ENCODE results near the gene TSPAN7. TPM values are rescaled to one million over a fixed set of nuclear protein-coding genes. Genes with fewer than 3 reads are reported as not detected.

Gene TSPAN7
- total and polyA plus RNA-seq, 9 of the 15 experiments (the other 6 are each of a cell fraction or from before 2014, with no cell fraction given): 0.07 to 0.29 (median 0.12) TPM; not detected in 1

DNA sequence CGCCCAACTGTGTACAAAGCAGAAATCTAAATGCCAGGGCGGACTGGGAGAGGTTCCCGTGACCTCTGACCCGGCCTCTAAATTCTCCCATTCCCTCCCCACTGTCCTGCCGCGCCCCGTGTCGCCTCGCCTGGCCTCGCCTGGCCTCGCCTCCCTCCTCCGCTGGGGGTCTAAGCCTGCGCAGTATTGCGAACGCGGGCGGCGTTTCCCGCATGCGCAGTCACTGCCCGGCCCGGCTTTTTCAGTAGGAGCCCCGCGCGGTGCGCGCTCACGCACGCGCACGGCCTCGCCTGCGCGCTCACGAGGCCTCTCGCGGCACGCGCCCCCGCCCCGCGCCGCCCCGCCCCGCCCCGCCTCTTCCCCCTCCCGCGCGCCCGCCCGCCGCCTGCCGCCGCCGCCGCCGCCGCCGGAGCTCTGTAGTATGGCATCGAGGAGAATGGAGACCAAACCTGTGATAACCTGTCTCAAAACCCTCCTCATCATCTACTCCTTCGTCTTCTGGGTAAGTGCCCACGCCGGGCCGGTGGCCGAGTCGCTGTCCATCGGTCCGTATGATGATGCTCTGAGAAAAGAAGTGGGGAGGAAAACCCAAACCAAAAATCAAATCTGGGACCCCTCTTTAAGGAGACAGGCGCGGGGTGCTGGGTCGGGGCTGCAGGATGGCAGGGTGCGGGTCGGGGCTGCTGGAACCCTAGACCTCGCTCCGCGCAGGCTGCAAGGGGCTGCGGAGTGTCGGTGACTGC, at the start of gene TSPAN7 (continued):
- TF ChIP-seq, protein P1, sequence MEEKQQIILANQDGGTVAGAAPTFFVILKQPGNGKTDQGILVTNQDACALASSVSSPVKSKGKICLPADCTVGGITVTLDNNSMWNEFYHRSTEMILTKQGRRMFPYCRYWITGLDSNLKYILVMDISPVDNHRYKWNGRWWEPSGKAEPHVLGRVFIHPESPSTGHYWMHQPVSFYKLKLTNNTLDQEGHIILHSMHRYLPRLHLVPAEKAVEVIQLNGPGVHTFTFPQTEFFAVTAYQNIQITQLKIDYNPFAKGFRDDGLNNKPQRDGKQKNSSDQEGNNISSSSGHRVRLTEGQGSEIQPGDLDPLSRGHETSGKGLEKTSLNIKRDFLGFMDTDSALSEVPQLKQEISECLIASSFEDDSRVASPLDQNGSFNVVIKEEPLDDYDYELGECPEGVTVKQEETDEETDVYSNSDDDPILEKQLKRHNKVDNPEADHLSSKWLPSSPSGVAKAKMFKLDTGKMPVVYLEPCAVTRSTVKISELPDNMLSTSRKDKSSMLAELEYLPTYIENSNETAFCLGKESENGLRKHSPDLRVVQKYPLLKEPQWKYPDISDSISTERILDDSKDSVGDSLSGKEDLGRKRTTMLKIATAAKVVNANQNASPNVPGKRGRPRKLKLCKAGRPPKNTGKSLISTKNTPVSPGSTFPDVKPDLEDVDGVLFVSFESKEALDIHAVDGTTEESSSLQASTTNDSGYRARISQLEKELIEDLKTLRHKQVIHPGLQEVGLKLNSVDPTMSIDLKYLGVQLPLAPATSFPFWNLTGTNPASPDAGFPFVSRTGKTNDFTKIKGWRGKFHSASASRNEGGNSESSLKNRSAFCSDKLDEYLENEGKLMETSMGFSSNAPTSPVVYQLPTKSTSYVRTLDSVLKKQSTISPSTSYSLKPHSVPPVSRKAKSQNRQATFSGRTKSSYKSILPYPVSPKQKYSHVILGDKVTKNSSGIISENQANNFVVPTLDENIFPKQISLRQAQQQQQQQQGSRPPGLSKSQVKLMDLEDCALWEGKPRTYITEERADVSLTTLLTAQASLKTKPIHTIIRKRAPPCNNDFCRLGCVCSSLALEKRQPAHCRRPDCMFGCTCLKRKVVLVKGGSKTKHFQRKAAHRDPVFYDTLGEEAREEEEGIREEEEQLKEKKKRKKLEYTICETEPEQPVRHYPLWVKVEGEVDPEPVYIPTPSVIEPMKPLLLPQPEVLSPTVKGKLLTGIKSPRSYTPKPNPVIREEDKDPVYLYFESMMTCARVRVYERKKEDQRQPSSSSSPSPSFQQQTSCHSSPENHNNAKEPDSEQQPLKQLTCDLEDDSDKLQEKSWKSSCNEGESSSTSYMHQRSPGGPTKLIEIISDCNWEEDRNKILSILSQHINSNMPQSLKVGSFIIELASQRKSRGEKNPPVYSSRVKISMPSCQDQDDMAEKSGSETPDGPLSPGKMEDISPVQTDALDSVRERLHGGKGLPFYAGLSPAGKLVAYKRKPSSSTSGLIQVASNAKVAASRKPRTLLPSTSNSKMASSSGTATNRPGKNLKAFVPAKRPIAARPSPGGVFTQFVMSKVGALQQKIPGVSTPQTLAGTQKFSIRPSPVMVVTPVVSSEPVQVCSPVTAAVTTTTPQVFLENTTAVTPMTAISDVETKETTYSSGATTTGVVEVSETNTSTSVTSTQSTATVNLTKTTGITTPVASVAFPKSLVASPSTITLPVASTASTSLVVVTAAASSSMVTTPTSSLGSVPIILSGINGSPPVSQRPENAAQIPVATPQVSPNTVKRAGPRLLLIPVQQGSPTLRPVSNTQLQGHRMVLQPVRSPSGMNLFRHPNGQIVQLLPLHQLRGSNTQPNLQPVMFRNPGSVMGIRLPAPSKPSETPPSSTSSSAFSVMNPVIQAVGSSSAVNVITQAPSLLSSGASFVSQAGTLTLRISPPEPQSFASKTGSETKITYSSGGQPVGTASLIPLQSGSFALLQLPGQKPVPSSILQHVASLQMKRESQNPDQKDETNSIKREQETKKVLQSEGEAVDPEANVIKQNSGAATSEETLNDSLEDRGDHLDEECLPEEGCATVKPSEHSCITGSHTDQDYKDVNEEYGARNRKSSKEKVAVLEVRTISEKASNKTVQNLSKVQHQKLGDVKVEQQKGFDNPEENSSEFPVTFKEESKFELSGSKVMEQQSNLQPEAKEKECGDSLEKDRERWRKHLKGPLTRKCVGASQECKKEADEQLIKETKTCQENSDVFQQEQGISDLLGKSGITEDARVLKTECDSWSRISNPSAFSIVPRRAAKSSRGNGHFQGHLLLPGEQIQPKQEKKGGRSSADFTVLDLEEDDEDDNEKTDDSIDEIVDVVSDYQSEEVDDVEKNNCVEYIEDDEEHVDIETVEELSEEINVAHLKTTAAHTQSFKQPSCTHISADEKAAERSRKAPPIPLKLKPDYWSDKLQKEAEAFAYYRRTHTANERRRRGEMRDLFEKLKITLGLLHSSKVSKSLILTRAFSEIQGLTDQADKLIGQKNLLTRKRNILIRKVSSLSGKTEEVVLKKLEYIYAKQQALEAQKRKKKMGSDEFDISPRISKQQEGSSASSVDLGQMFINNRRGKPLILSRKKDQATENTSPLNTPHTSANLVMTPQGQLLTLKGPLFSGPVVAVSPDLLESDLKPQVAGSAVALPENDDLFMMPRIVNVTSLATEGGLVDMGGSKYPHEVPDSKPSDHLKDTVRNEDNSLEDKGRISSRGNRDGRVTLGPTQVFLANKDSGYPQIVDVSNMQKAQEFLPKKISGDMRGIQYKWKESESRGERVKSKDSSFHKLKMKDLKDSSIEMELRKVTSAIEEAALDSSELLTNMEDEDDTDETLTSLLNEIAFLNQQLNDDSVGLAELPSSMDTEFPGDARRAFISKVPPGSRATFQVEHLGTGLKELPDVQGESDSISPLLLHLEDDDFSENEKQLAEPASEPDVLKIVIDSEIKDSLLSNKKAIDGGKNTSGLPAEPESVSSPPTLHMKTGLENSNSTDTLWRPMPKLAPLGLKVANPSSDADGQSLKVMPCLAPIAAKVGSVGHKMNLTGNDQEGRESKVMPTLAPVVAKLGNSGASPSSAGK (IDR thresholded peaks at IDR 0.05): peak; percentile 50
- no peak for TF ChIP-seq RUNX1 (IDR thresholded peaks at IDR 0.05; ENCODE audit: low read depth)
- TF ChIP-seq L3MBTL2 (IDR thresholded peaks at IDR 0.05): peak; percentile 73; the same call in 1 of the 2 replicates
- TF ChIP-seq, protein P2, sequence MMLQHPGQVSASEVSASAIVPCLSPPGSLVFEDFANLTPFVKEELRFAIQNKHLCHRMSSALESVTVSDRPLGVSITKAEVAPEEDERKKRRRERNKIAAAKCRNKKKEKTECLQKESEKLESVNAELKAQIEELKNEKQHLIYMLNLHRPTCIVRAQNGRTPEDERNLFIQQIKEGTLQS (IDR thresholded peaks at IDR 0.05): no peak
- TF ChIP-seq, protein P2 (CRISPR knock-in tag; conservative IDR thresholded peaks at IDR 0.05): no peak
- no peak for TF ChIP-seq DIDO1 (tag; IDR thresholded peaks at IDR 0.05; ENCODE audit: low read depth)
- TF ChIP-seq, protein P3, sequence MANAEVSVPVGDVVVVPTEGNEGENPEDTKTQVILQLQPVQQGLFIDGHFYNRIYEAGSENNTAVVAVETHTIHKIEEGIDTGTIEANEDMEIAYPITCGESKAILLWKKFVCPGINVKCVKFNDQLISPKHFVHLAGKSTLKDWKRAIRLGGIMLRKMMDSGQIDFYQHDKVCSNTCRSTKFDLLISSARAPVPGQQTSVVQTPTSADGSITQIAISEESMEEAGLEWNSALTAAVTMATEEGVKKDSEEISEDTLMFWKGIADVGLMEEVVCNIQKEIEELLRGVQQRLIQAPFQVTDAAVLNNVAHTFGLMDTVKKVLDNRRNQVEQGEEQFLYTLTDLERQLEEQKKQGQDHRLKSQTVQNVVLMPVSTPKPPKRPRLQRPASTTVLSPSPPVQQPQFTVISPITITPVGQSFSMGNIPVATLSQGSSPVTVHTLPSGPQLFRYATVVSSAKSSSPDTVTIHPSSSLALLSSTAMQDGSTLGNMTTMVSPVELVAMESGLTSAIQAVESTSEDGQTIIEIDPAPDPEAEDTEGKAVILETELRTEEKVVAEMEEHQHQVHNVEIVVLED (CRISPR knock-in tag; IDR thresholded peaks at IDR 0.05): no peak
- TF ChIP-seq, protein P4, sequence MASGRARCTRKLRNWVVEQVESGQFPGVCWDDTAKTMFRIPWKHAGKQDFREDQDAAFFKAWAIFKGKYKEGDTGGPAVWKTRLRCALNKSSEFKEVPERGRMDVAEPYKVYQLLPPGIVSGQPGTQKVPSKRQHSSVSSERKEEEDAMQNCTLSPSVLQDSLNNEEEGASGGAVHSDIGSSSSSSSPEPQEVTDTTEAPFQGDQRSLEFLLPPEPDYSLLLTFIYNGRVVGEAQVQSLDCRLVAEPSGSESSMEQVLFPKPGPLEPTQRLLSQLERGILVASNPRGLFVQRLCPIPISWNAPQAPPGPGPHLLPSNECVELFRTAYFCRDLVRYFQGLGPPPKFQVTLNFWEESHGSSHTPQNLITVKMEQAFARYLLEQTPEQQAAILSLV (tag; IDR thresholded peaks at IDR 0.05): no peak
- no peak for TF ChIP-seq ETV5 (CRISPR knock-in tag; IDR thresholded peaks at IDR 0.05; ENCODE audit: low read depth)
- TF ChIP-seq STAG1 (CRISPR knock-in tag; IDR thresholded peaks at IDR 0.05; ENCODE audit: borderline replicate concordance): no peak
- 0 out of 2 replicates have a peak, but pooled peaks have one; percentile 47 for TF ChIP-seq NR2C2 (CRISPR knock-in tag; IDR thresholded peaks at IDR 0.05)
- peak; percentile 81 for TF ChIP-seq NR2C2 (tag; IDR thresholded peaks at IDR 0.05)
- TF ChIP-seq ZNF586 (CRISPR knock-in tag; conservative IDR thresholded peaks at IDR 0.05): no peak
